GM23338 (cell line): ENCODE results near the gene PIPOX. TPM values are rescaled to one million over a fixed set of nuclear protein-coding genes. Genes with fewer than 3 reads are reported as not detected.

Experiments
- ATAC-seq: fragments of 200-7000 bp; cut with Tn5 transposase; 3 replicates; pipeline ENCODE4 v1.9.1; 2020
- DNase-seq: peaks from one replicate; pipeline ENCODE4 v3.0.0-alpha.2; 2015; ENCODE audit warnings: low spot score
- H2AFZ ChIP-seq: fragments of 200-600 bp; sonication (generic); 2 replicates; pipeline ENCODE4 v1.8.0; 2016; ENCODE audit warnings: antibody characterized with exemption, mild to moderate bottlenecking, moderate library complexity
- H3F3A ChIP-seq: fragments of 200-600 bp; sonication (generic); replicated peaks from 2 replicates; pipeline ENCODE4 v1.8.0; 2017; ENCODE audit warnings: antibody characterized with exemption, mixed run types, low read depth
- H3K27ac ChIP-seq: fragments of 200-600 bp; sonication (generic); 2 replicates; pipeline ENCODE4 v1.6.1; 2016; ENCODE audit warnings: low read depth
- H3K27me3 ChIP-seq: fragments of 200-600 bp; sonication (generic); 2 replicates; pipeline ENCODE4 v1.8.0; 2016; ENCODE audit warnings: mild to moderate bottlenecking, mixed run types, moderate library complexity; ENCODE audit not compliant: insufficient read depth
- H3K36me3 ChIP-seq: fragments of 200-600 bp; sonication (generic); 2 replicates; pipeline ENCODE4 v1.8.0; 2016; ENCODE audit warnings: mild to moderate bottlenecking; ENCODE audit not compliant: insufficient read depth
- H3K4me1 ChIP-seq: fragments of 200-600 bp; sonication (generic); 2 replicates; pipeline ENCODE4 v1.8.0; 2016; ENCODE audit warnings: mild to moderate bottlenecking, moderate library complexity; ENCODE audit not compliant: insufficient read depth
- H3K4me2 ChIP-seq: fragments of 200-600 bp; sonication (generic); 2 replicates; pipeline ENCODE4 v1.7.1; 2017; ENCODE audit warnings: mixed run types
- H3K4me3 ChIP-seq: fragments of 200-600 bp; sonication (generic); 2 replicates; pipeline ENCODE4 v1.6.1; 2016; ENCODE audit warnings: mixed run types
- H3K79me2 ChIP-seq: fragments of 200-600 bp; sonication (generic); replicated peaks from 2 replicates; pipeline ENCODE4 v1.8.0; 2017; ENCODE audit warnings: mild to moderate bottlenecking; ENCODE audit not compliant: insufficient read depth
- H3K9me2 ChIP-seq: fragments of 200-600 bp; sonication (generic); 2 replicates; pipeline ENCODE4 v1.8.0; 2017; ENCODE audit not compliant: insufficient read depth
- H4K20me1 ChIP-seq: fragments of 200-600 bp; sonication (generic); replicated peaks from 2 replicates; pipeline ENCODE4 v1.8.0; 2017; ENCODE audit warnings: mild to moderate bottlenecking; ENCODE audit not compliant: insufficient read depth
- H3K27ac Mint-ChIP-seq: 2 replicates; pipeline ENCODE4 v1.8.0; 2020; ENCODE audit warnings: inconsistent platforms, mild to moderate bottlenecking, moderate library complexity, mixed read lengths
- H3K27me3 Mint-ChIP-seq: 3 replicates; pipeline ENCODE4 v1.8.0; 2022; ENCODE audit warnings: low read depth, mild to moderate bottlenecking, moderate library complexity, mixed read lengths, inconsistent platforms; ENCODE audit not compliant: insufficient read depth, poor library complexity
- H3K36me3 Mint-ChIP-seq: 3 replicates; pipeline ENCODE4 v1.8.0; 2021; ENCODE audit warnings: low read depth, mild to moderate bottlenecking, inconsistent platforms, moderate library complexity, mixed read lengths
- H3K4me1 Mint-ChIP-seq: 3 replicates; pipeline ENCODE4 v1.8.0; 2020; ENCODE audit warnings: mild to moderate bottlenecking, inconsistent platforms, mixed read lengths
- H3K4me3 Mint-ChIP-seq: 3 replicates; pipeline ENCODE4 v1.8.0; 2021; ENCODE audit warnings: moderate library complexity, mild to moderate bottlenecking, inconsistent platforms, mixed read lengths
- H3K9me3 Mint-ChIP-seq: 3 replicates; pipeline ENCODE4 v1.8.0; 2020; ENCODE audit warnings: moderate library complexity, mild to moderate bottlenecking, inconsistent platforms, mixed read lengths
- EZH2 ChIP-seq: fragments of 200-600 bp; sonication (generic); IDR thresholded peaks from one replicate; pipeline ENCODE4 v1.8.0; 2017; ENCODE audit warnings: antibody characterized with exemption, mild to moderate bottlenecking, low read depth; ENCODE audit not compliant: unreplicated experiment
- EZH2phosphoT487 ChIP-seq: fragments of 200-600 bp; sonication (generic); IDR thresholded peaks from one replicate; pipeline ENCODE4 v1.8.1; 2018; ENCODE audit warnings: antibody characterized with exemption; ENCODE audit not compliant: unreplicated experiment
- NANOG ChIP-seq: IDR thresholded peaks from 2 replicates; pipeline ENCODE4 v1.6.1; 2016; ENCODE audit warnings: antibody characterized with exemption, borderline replicate concordance
- POLR2AphosphoS5 ChIP-seq: IDR thresholded peaks from 2 replicates; pipeline ENCODE4 v1.6.1; 2016; ENCODE audit warnings: antibody characterized with exemption, low read depth
- ZNF114 ChIP-seq: fragments of 250-450 bp; sonication (Bioruptor Pico); IDR thresholded peaks from 2 replicates; pipeline ENCODE4 v1.5.0; 2020; ENCODE audit warnings: mild to moderate bottlenecking, moderate library complexity
- polyA plus RNA-seq: library from polyadenylated mRNA; unstranded; fragments of >200 nt; fragmentation: Nextera tagmentation; extraction: Ambion mirVana; gene quantifications from 2 replicates; pipeline ENCODE4 v1.2.1, GENCODE V29; 2016
- total RNA-seq: library from RNA; depleted of rRNA; stranded (reverse); fragments of >200 nt; shearing (Covaris generic); gene quantifications from 2 replicates; pipeline ENCODE4 v1.2.3, GENCODE V29; 2014
- TF ChIP-seq, protein P1 (sequence below): fragments of 250-450 bp; sonication (Bioruptor Pico); IDR thresholded peaks from 2 replicates; pipeline ENCODE4 v1.5.0; 2020; ENCODE audit warnings: mild to moderate bottlenecking, moderate library complexity
- TF ChIP-seq, protein P2 (sequence below): IDR thresholded peaks from one replicate; pipeline ENCODE4 v1.6.1; 2018; ENCODE audit warnings: antibody characterized with exemption; ENCODE audit not compliant: unreplicated experiment
- TF ChIP-seq, protein P3 (sequence below): IDR thresholded peaks from 2 replicates; pipeline ENCODE4 v1.6.1; 2016; ENCODE audit warnings: antibody characterized with exemption

The PIPOX gene
- total and polyA plus RNA-seq, 2 experiments from 2014 or later: 22.6 to 34.6 TPM

DNA sequence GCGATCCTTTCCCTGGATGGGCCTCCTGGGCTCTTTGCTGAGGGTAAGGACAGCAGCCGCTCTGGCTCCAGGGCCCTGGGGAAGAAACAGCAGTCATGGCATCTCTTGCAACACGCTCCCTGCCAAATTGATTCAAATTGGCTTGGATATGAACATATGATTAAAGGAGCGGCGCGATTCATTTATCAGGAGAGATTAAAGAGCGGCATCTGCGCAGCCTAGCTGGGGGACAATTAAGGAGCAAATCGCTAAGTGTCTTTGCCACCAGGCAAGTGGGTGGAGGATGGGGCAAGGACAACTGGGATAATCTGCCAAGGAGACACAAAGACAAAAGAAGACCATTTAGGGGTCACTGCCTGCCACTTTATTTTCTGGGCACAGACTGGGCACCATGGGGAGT, 27.8 kb downstream of the PIPOX start (continued):
- TF ChIP-seq, protein P1, sequence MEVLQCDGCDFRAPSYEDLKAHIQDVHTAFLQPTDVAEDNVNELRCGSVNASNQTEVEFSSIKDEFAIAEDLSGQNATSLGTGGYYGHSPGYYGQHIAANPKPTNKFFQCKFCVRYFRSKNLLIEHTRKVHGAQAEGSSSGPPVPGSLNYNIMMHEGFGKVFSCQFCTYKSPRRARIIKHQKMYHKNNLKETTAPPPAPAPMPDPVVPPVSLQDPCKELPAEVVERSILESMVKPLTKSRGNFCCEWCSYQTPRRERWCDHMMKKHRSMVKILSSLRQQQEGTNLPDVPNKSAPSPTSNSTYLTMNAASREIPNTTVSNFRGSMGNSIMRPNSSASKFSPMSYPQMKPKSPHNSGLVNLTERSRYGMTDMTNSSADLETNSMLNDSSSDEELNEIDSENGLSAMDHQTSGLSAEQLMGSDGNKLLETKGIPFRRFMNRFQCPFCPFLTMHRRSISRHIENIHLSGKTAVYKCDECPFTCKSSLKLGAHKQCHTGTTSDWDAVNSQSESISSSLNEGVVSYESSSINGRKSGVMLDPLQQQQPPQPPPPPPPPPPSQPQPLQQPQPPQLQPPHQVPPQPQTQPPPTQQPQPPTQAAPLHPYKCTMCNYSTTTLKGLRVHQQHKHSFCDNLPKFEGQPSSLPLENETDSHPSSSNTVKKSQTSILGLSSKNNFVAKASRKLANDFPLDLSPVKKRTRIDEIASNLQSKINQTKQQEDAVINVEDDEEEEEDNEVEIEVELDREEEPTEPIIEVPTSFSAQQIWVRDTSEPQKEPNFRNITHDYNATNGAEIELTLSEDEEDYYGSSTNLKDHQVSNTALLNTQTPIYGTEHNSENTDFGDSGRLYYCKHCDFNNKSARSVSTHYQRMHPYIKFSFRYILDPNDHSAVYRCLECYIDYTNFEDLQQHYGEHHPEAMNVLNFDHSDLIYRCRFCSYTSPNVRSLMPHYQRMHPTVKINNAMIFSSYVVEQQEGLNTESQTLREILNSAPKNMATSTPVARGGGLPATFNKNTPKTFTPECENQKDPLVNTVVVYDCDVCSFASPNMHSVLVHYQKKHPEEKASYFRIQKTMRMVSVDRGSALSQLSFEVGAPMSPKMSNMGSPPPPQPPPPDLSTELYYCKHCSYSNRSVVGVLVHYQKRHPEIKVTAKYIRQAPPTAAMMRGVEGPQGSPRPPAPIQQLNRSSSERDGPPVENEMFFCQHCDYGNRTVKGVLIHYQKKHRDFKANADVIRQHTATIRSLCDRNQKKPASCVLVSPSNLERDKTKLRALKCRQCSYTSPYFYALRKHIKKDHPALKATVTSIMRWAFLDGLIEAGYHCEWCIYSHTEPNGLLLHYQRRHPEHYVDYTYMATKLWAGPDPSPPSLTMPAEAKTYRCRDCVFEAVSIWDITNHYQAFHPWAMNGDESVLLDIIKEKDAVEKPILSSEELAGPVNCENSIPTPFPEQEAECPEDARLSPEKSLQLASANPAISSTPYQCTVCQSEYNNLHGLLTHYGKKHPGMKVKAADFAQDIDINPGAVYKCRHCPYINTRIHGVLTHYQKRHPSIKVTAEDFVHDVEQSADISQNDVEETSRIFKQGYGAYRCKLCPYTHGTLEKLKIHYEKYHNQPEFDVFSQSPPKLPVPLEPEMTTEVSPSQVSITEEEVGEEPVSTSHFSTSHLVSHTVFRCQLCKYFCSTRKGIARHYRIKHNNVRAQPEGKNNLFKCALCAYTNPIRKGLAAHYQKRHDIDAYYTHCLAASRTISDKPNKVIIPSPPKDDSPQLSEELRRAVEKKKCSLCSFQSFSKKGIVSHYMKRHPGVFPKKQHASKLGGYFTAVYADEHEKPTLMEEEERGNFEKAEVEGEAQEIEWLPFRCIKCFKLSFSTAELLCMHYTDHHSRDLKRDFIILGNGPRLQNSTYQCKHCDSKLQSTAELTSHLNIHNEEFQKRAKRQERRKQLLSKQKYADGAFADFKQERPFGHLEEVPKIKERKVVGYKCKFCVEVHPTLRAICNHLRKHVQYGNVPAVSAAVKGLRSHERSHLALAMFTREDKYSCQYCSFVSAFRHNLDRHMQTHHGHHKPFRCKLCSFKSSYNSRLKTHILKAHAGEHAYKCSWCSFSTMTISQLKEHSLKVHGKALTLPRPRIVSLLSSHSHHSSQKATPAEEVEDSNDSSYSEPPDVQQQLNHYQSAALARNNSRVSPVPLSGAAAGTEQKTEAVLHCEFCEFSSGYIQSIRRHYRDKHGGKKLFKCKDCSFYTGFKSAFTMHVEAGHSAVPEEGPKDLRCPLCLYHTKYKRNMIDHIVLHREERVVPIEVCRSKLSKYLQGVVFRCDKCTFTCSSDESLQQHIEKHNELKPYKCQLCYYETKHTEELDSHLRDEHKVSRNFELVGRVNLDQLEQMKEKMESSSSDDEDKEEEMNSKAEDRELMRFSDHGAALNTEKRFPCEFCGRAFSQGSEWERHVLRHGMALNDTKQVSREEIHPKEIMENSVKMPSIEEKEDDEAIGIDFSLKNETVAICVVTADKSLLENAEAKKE: no peak
- no peak for TF ChIP-seq EZH2phosphoT487

DNA sequence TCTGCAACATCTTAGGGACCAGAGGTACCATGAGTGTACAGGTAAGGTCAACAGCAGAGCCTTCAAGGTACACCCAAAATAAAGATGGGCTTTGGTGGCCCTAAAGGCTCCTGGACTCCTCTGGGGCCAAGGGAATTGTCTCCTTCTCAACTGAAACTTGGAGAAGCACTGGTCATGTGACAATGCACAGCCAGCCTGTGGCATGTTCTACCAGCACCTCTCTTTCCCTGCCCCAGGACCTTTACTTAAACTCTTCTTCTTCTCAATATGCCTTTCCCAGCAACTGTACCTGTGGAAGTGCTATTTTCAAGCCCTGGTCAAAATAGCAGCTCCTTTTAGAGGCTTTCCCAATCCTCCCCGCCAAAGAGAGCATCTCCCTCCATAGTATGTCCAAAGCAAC, 28.4 kb downstream of the PIPOX start:
- DNase-seq (no peak), ATAC-seq (no peak)
- Histone ChIP-seq H3K9me2 (no peaks in the 10 kb centered on the region), H2AFZ (no peak overlapping the region), H3K27ac (no peak overlapping the region), H3K79me2 (no peaks in the 10 kb centered on the region), H4K20me1 (no peaks in the 10 kb centered on the region), H3K27me3 (no peaks in the 10 kb centered on the region), H3K4me3 (no peak overlapping the region), H3K36me3 (no peaks in the 10 kb centered on the region), H3K4me2 (no peak overlapping the region), H3F3A (peaks cover 8% of the 10 kb centered on the region; the same call in 1 of the 2 replicates), H3K4me1 (peaks cover 24% of the 10 kb centered on the region)
- no peaks in the 10 kb centered on the region for H3K9me3 Mint-ChIP-seq
- H3K36me3 Mint-ChIP-seq: 0 out of 3 replicates have a peak, but pooled peaks cover 3% of the 10 kb centered on the region
- no peak overlapping the region; the same call in 2 of the 3 replicates for H3K4me3 Mint-ChIP-seq
- H3K27ac Mint-ChIP-seq: no peak overlapping the region
- peaks cover 54% of the 10 kb centered on the region for H3K4me1 Mint-ChIP-seq
- TF ChIP-seq ZNF114 (CRISPR knock-in tag): no peak
- TF ChIP-seq, protein P2, sequence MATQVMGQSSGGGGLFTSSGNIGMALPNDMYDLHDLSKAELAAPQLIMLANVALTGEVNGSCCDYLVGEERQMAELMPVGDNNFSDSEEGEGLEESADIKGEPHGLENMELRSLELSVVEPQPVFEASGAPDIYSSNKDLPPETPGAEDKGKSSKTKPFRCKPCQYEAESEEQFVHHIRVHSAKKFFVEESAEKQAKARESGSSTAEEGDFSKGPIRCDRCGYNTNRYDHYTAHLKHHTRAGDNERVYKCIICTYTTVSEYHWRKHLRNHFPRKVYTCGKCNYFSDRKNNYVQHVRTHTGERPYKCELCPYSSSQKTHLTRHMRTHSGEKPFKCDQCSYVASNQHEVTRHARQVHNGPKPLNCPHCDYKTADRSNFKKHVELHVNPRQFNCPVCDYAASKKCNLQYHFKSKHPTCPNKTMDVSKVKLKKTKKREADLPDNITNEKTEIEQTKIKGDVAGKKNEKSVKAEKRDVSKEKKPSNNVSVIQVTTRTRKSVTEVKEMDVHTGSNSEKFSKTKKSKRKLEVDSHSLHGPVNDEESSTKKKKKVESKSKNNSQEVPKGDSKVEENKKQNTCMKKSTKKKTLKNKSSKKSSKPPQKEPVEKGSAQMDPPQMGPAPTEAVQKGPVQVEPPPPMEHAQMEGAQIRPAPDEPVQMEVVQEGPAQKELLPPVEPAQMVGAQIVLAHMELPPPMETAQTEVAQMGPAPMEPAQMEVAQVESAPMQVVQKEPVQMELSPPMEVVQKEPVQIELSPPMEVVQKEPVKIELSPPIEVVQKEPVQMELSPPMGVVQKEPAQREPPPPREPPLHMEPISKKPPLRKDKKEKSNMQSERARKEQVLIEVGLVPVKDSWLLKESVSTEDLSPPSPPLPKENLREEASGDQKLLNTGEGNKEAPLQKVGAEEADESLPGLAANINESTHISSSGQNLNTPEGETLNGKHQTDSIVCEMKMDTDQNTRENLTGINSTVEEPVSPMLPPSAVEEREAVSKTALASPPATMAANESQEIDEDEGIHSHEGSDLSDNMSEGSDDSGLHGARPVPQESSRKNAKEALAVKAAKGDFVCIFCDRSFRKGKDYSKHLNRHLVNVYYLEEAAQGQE: no peak
- TF ChIP-seq, protein P3, sequence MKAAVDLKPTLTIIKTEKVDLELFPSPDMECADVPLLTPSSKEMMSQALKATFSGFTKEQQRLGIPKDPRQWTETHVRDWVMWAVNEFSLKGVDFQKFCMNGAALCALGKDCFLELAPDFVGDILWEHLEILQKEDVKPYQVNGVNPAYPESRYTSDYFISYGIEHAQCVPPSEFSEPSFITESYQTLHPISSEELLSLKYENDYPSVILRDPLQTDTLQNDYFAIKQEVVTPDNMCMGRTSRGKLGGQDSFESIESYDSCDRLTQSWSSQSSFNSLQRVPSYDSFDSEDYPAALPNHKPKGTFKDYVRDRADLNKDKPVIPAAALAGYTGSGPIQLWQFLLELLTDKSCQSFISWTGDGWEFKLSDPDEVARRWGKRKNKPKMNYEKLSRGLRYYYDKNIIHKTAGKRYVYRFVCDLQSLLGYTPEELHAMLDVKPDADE: no peak
- TF ChIP-seq POLR2AphosphoS5: no peak
- no peak for TF ChIP-seq NANOG
- no peak for TF ChIP-seq EZH2
- H3K27me3 Mint-ChIP-seq: peaks cover 19% of the 10 kb centered on the region
